SK-N-DZ (cell line): ENCODE data around the gene RPUSD4.

Experiments
- DNase-seq: peaks from one replicate; pipeline ENCODE4 v3.0.0-alpha.2; 2015; ENCODE audit warnings: low spot score

RPUSD4 gene

GRCh38 chr11:126214441-126214840, 3.0 kb upstream of the RPUSD4 start:
- DNase-seq = no peak

GRCh38 chr11:126212089-126212660, 725 bp upstream of the RPUSD4 start:
- DNase-seq = no peak

- DNase-seq = no peak
These were observed 597 bp downstream of the RPUSD4 start for GRCh38 chr11:126210871-126211235.

- no peak for DNase-seq
These were observed 3.6 kb downstream of the RPUSD4 start for GRCh38 chr11:126207896-126208295.

GRCh38 chr11:126205359-126205758, 6.1 kb downstream of the RPUSD4 start:
- DNase-seq = no peak

- no peak for DNase-seq
These were observed 8.6 kb downstream of the RPUSD4 start for GRCh38 chr11:126202646-126203359.

GRCh38 chr11:126198648-126199047, 12.8 kb downstream of the RPUSD4 start:
- no peak for DNase-seq

GRCh38 chr11:126197277-126197939, 14.0 kb downstream of the RPUSD4 start:
- DNase-seq = no peak

GRCh38 chr11:126195119-126195518, 16.3 kb downstream of the RPUSD4 start:
- no peak for DNase-seq

GRCh38 chr11:126194121-126194543, 17.3 kb downstream of the RPUSD4 start:
- peak; percentile 27 for DNase-seq

GRCh38 chr11:126193038-126193478, 18.4 kb downstream of the RPUSD4 start:
- DNase-seq = no peak

GRCh38 chr11:126192361-126192760, 19.1 kb downstream of the RPUSD4 start:
- DNase-seq = no peak

GRCh38 chr11:126191379-126192073, 19.9 kb downstream of the RPUSD4 start:
- no peak for DNase-seq

- no peak for DNase-seq
These were observed 20.7 kb downstream of the RPUSD4 start for GRCh38 chr11:126190792-126191191.

GRCh38 chr11:126189109-126189929, 22.1 kb downstream of the RPUSD4 start:
- no peak for DNase-seq

- no peak for DNase-seq
These were observed 22.9 kb downstream of the RPUSD4 start for GRCh38 chr11:126188332-126189108.

- no peak for DNase-seq
These were observed 24.5 kb downstream of the RPUSD4 start for GRCh38 chr11:126186708-126187529.

GRCh38 chr11:126186025-126186698, 25.3 kb downstream of the RPUSD4 start:
- DNase-seq = no peak
